ENCODE results near the gene NAT9. TPM values are rescaled to one million over a fixed set of nuclear protein-coding genes. Genes with fewer than 3 reads are reported as not detected.

NAT9 gene
- total RNA-seq, 1 donor from 2014 or later = 48.9 TPM

- H3K9me3 Mint-ChIP-seq (ENCODE audit: low read depth) = no peaks in the 10 kb centered on the region
- no peak for DNase-seq (ENCODE audit: low spot score)
- no peaks in the 10 kb centered on the region for H3K27me3 Mint-ChIP-seq (ENCODE audit: low read depth)
- no peak overlapping the region for H3K4me3 Mint-ChIP-seq (ENCODE audit: unreplicated experiment)
- H3K27ac Mint-ChIP-seq (ENCODE audit: unreplicated experiment) = peak overlapping the region; percentile 11
- TF ChIP-seq, protein P1, sequence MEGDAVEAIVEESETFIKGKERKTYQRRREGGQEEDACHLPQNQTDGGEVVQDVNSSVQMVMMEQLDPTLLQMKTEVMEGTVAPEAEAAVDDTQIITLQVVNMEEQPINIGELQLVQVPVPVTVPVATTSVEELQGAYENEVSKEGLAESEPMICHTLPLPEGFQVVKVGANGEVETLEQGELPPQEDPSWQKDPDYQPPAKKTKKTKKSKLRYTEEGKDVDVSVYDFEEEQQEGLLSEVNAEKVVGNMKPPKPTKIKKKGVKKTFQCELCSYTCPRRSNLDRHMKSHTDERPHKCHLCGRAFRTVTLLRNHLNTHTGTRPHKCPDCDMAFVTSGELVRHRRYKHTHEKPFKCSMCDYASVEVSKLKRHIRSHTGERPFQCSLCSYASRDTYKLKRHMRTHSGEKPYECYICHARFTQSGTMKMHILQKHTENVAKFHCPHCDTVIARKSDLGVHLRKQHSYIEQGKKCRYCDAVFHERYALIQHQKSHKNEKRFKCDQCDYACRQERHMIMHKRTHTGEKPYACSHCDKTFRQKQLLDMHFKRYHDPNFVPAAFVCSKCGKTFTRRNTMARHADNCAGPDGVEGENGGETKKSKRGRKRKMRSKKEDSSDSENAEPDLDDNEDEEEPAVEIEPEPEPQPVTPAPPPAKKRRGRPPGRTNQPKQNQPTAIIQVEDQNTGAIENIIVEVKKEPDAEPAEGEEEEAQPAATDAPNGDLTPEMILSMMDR (IDR thresholded peaks at IDR 0.05) = no peak
- peaks cover 3% of the 10 kb centered on the region for H3K36me3 Mint-ChIP-seq (ENCODE audit: low read depth)
- H3K4me1 Mint-ChIP-seq (ENCODE audit: low read depth) = peaks cover 61% of the 10 kb centered on the region
These were observed 23.2 kb downstream of the NAT9 start for GRCh38 chr17:74752822-74753401.

- Mint-ChIP-seq H3K27me3 (ENCODE audit: low read depth) (no peaks in the 10 kb centered on the region), H3K4me3 (ENCODE audit: unreplicated experiment) (peak overlapping the region; percentile 10), H3K36me3 (ENCODE audit: low read depth) (peaks cover 3% of the 10 kb centered on the region), H3K27ac (ENCODE audit: unreplicated experiment) (peak overlapping the region; percentile 11), H3K4me1 (ENCODE audit: low read depth) (peaks cover 58% of the 10 kb centered on the region), H3K9me3 (ENCODE audit: low read depth) (no peaks in the 10 kb centered on the region)
- TF ChIP-seq, protein P1 (IDR thresholded peaks at IDR 0.05) = no peak
- no peak for DNase-seq (ENCODE audit: low spot score)
These were observed 23.7 kb downstream of the NAT9 start for GRCh38 chr17:74752415-74752814.

- H3K27me3 Mint-ChIP-seq (ENCODE audit: low read depth) = no peaks in the 10 kb centered on the region
- TF ChIP-seq, protein P1 (IDR thresholded peaks at IDR 0.05) = no peak
- DNase-seq (ENCODE audit: low spot score) = no peak
- peak overlapping the region; percentile 93 for H3K27ac Mint-ChIP-seq (ENCODE audit: unreplicated experiment)
- peaks cover 55% of the 10 kb centered on the region for H3K4me1 Mint-ChIP-seq (ENCODE audit: low read depth)
- peaks cover 3% of the 10 kb centered on the region for H3K36me3 Mint-ChIP-seq (ENCODE audit: low read depth)
- H3K9me3 Mint-ChIP-seq (ENCODE audit: low read depth) = no peaks in the 10 kb centered on the region
- H3K4me3 Mint-ChIP-seq (ENCODE audit: unreplicated experiment) = peak overlapping the region; percentile 88
These were observed 25.6 kb downstream of the NAT9 start for GRCh38 chr17:74750327-74751069.

DNA sequence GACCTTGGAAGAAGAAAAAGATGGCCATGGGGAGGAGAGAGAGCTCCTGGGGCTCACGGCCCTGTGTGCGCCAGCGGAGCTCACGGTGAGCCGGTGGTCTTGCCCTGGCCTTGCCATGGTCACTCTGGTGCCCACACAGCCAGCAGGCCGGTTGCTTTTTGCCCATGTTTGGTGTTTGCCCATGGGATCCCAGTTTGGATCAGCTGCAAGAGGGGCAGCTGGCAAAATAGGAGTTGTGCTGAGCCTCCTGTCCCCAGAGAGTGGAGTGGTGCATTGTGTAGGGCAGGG, 26.2 kb downstream of the NAT9 start:
- H3K4me1 Mint-ChIP-seq (ENCODE audit: low read depth) = peaks cover 50% of the 10 kb centered on the region
- peaks cover 3% of the 10 kb centered on the region for H3K36me3 Mint-ChIP-seq (ENCODE audit: low read depth)
- TF ChIP-seq, protein P1 (IDR thresholded peaks at IDR 0.05) = no peak
- peak overlapping the region; percentile 93 for H3K27ac Mint-ChIP-seq (ENCODE audit: unreplicated experiment)
- H3K27me3 Mint-ChIP-seq (ENCODE audit: low read depth) = no peaks in the 10 kb centered on the region
- no peak for DNase-seq (ENCODE audit: low spot score)
- H3K4me3 Mint-ChIP-seq (ENCODE audit: unreplicated experiment) = peak overlapping the region; percentile 88
- H3K9me3 Mint-ChIP-seq (ENCODE audit: low read depth) = no peaks in the 10 kb centered on the region

DNA sequence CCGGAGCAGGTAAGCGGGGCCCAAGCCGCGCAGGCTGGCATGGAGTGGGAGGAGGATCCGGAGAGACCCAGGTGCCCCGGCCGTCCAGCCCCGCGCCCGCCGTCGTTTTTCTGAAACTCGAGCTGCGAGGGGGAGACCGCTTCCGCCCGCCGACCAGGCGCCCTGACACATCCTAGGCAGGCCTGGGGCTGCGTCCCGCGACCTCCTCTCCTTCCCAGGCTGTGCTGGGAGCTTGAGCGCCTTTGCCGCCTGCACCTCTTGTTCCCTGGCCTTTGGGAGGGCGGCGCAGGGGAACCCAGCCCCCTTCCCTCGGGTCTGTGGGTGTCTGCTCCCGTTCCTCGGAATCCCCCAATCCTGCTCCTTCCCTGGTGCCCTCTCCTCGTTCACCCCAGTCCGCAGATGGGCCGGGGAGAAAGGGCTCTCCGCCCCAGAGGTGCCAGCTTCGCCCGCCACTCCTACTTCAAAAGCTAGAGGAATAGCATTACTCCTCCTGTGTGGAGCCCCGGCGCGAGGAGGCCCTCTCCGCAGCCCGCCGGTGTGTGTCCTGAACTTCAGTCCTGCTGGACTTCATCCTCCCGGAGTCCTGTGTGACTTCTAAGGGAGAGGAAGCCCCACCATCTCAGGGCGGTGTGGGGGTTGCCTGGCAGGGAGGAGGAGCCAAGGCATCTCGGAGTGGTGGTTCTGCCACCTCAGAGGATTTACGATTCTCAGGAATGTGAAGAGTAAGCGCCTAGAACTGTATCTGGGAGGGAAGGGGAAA, 26.7 kb downstream of the NAT9 start:
- H3K4me3 Mint-ChIP-seq (ENCODE audit: unreplicated experiment) = peak overlapping the region; percentile 88
- H3K4me1 Mint-ChIP-seq (ENCODE audit: low read depth) = peaks cover 53% of the 10 kb centered on the region
- H3K27me3 Mint-ChIP-seq (ENCODE audit: low read depth) = no peaks in the 10 kb centered on the region
- H3K36me3 Mint-ChIP-seq (ENCODE audit: low read depth) = peaks cover 3% of the 10 kb centered on the region
- TF ChIP-seq, protein P1 (IDR thresholded peaks at IDR 0.05) = peak; percentile 17
- no peaks in the 10 kb centered on the region for H3K9me3 Mint-ChIP-seq (ENCODE audit: low read depth)
- no peak for DNase-seq (ENCODE audit: low spot score)
- peak overlapping the region; percentile 93 for H3K27ac Mint-ChIP-seq (ENCODE audit: unreplicated experiment)

All from chondrocyte (in vitro differentiated cells).